ENCODE measurements around the gene ZCCHC10. TPM values are rescaled to one million over a fixed set of nuclear protein-coding genes. Genes with fewer than 3 reads are reported as not detected.
"Not testable (repeated sequence)": the region's sequence is repeated elsewhere in the genome, so short reads cannot be mapped to it uniquely, and the experiment has no call there.

ZCCHC10 gene
- total RNA-seq, 1 donor from 2014 or later: 20.1 TPM

- ATAC-seq: peak; percentile 79
These were observed 14.9 kb upstream of the ZCCHC10 start for GRCh38 chr5:133041157-133041784.

GRCh38 chr5:133036677-133037076, 10.3 kb upstream of the ZCCHC10 start:
- not testable (repeated sequence) for ATAC-seq

- no peak for ATAC-seq
These were observed 8.9 kb upstream of the ZCCHC10 start for GRCh38 chr5:133035224-133035623.

GRCh38 chr5:133034064-133034463, 7.7 kb upstream of the ZCCHC10 start:
- ATAC-seq: no peak

- ATAC-seq: peak; percentile 68
These were observed 6.7 kb upstream of the ZCCHC10 start for GRCh38 chr5:133032852-133033742.

- no peak for ATAC-seq
These were observed 4.1 kb upstream of the ZCCHC10 start for GRCh38 chr5:133030343-133031005.

- ATAC-seq: no peak
These were observed 3.1 kb upstream of the ZCCHC10 start for GRCh38 chr5:133029416-133029815.

- no peak for ATAC-seq
These were observed 360 bp upstream of the ZCCHC10 start for GRCh38 chr5:133026664-133027153.

GRCh38 chr5:133019471-133019870, 6.9 kb downstream of the ZCCHC10 start:
- ATAC-seq: not testable (repeated sequence)

GRCh38 chr5:133017964-133018363, 8.4 kb downstream of the ZCCHC10 start:
- no peak for ATAC-seq

- no peak for ATAC-seq
These were observed 10.9 kb downstream of the ZCCHC10 start for GRCh38 chr5:133015466-133015865.

GRCh38 chr5:133008455-133008854, 17.9 kb downstream of the ZCCHC10 start:
- not testable (repeated sequence) for ATAC-seq

- ATAC-seq: no peak
These were observed 19.7 kb downstream of the ZCCHC10 start for GRCh38 chr5:133006653-133007052.

- no peak for ATAC-seq
These were observed 27.1 kb downstream of the ZCCHC10 start for GRCh38 chr5:132999246-132999645.

GRCh38 chr5:132998556-132998955, 27.8 kb downstream of the ZCCHC10 start:
- no peak for ATAC-seq

- no peak for ATAC-seq
These were observed 30.0 kb downstream of the ZCCHC10 start for GRCh38 chr5:132996307-132996706.

GRCh38 chr5:132987531-132988408, 38.6 kb downstream of the ZCCHC10 start:
- no peak for ATAC-seq

- ATAC-seq: not testable (repeated sequence)
These were observed 43.4 kb downstream of the ZCCHC10 start for GRCh38 chr5:132982971-132983370.

- no peak for ATAC-seq
These were observed 45.1 kb downstream of the ZCCHC10 start for GRCh38 chr5:132981288-132981687.

- ATAC-seq: no peak
These were observed 46.4 kb downstream of the ZCCHC10 start for GRCh38 chr5:132979976-132980375.

- ATAC-seq: peak; percentile 95
These were observed 46.9 kb downstream of the ZCCHC10 start for GRCh38 chr5:132979367-132979940.

- ATAC-seq: no peak
These were observed 49.5 kb downstream of the ZCCHC10 start for GRCh38 chr5:132976852-132977251.

All from esophagus mucosa (tissue), 1 donor.